ENCODE data around the gene HTR4. TPM values are rescaled to one million over a fixed set of nuclear protein-coding genes. Genes with fewer than 3 reads are reported as not detected.

Gene HTR4
- total RNA-seq, 1 donor from 2014 or later: not detected

DNA sequence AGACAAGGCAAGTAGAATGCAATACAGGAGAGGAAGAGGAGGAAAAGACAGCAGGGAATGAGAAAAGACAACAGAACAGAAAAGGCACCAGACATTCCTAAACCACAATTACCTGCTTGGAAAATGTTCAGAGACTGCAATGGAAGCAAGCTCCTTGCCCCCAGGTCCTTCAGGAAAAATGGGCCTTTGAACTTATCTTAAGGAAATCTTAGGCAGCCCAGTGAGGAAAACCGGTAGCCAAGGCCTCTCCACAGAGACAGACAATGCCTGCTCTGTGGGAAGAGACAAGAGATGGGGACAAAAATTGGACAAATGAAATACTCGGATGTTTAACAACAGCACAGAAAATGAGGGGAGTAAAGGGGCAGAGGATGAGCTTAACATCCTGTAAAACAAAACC, 31.2 kb downstream of the HTR4 start:
- DNase-seq (ENCODE audit: low spot score, unreplicated experiment): no peak
- no peak overlapping the region for H3K27ac Mint-ChIP-seq
- no peaks in the 10 kb centered on the region for H3K9me3 Mint-ChIP-seq (ENCODE audit: low read depth)
- H3K36me3 Mint-ChIP-seq (ENCODE audit: insufficient read depth): no peaks in the 10 kb centered on the region
- peaks cover 40% of the 10 kb centered on the region for H3K27me3 Mint-ChIP-seq
- peaks cover 4% of the 10 kb centered on the region for H3K4me1 Mint-ChIP-seq (ENCODE audit: low read depth)
- no peak overlapping the region for H3K4me3 Mint-ChIP-seq (ENCODE audit: low read depth)
- TF ChIP-seq, protein P1, sequence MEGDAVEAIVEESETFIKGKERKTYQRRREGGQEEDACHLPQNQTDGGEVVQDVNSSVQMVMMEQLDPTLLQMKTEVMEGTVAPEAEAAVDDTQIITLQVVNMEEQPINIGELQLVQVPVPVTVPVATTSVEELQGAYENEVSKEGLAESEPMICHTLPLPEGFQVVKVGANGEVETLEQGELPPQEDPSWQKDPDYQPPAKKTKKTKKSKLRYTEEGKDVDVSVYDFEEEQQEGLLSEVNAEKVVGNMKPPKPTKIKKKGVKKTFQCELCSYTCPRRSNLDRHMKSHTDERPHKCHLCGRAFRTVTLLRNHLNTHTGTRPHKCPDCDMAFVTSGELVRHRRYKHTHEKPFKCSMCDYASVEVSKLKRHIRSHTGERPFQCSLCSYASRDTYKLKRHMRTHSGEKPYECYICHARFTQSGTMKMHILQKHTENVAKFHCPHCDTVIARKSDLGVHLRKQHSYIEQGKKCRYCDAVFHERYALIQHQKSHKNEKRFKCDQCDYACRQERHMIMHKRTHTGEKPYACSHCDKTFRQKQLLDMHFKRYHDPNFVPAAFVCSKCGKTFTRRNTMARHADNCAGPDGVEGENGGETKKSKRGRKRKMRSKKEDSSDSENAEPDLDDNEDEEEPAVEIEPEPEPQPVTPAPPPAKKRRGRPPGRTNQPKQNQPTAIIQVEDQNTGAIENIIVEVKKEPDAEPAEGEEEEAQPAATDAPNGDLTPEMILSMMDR (IDR thresholded peaks at IDR 0.05; ENCODE audit: unreplicated experiment): no peak

DNA sequence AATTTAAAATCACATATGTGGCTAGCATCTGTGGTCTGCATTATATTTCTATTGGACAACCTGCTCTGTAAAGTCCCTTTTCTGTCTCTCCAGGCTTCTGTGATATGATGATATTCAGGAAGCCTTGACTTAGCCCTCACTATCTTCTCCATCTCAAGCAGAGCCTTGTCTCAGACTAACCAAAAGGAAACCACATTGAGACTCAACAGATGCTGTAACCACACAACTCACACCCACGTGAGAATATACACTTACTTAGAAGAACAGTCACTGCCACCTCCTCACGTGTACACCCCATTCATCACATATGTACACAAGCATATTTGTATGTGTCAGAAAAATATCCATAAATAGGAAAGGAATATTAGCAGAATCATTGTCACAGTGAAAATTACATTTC, 33.6 kb downstream of the HTR4 start:
- TF ChIP-seq, protein P1 (IDR thresholded peaks at IDR 0.05; ENCODE audit: unreplicated experiment): no peak
- no peaks in the 10 kb centered on the region for H3K36me3 Mint-ChIP-seq (ENCODE audit: insufficient read depth)
- no peak for DNase-seq (ENCODE audit: low spot score, unreplicated experiment)
- H3K4me3 Mint-ChIP-seq (ENCODE audit: low read depth): no peak overlapping the region
- H3K4me1 Mint-ChIP-seq (ENCODE audit: low read depth): no peaks in the 10 kb centered on the region
- H3K27ac Mint-ChIP-seq: no peak overlapping the region
- peaks cover 33% of the 10 kb centered on the region for H3K27me3 Mint-ChIP-seq
- H3K9me3 Mint-ChIP-seq (ENCODE audit: low read depth): no peaks in the 10 kb centered on the region

DNA sequence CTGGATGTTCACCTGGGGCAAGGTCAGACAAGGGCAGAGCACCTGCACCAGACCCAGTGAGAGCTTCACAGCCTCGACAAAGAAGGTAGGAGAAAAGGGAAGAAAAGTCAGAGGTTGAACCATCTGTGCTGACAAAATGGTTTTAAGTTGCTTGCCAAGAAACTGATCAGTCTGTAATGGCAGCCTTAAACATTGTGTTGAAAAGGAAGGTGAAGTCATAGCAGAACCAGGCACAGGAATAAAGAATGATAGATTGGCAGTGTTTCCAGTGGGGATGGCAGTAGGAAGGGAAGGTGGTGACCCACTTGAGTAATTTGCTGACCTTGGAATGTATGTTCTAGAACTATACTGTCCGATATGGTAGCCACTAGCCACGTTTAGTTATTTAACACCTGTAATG, 34.2 kb downstream of the HTR4 start:
- Mint-ChIP-seq H3K9me3 (ENCODE audit: low read depth) (no peaks in the 10 kb centered on the region), H3K27ac (no peak overlapping the region), H3K4me3 (ENCODE audit: low read depth) (no peak overlapping the region), H3K4me1 (ENCODE audit: low read depth) (no peaks in the 10 kb centered on the region), H3K27me3 (peaks cover 32% of the 10 kb centered on the region), H3K36me3 (ENCODE audit: insufficient read depth) (no peaks in the 10 kb centered on the region)
- TF ChIP-seq, protein P1 (IDR thresholded peaks at IDR 0.05; ENCODE audit: unreplicated experiment): no peak
- DNase-seq (ENCODE audit: low spot score, unreplicated experiment): no peak

DNA sequence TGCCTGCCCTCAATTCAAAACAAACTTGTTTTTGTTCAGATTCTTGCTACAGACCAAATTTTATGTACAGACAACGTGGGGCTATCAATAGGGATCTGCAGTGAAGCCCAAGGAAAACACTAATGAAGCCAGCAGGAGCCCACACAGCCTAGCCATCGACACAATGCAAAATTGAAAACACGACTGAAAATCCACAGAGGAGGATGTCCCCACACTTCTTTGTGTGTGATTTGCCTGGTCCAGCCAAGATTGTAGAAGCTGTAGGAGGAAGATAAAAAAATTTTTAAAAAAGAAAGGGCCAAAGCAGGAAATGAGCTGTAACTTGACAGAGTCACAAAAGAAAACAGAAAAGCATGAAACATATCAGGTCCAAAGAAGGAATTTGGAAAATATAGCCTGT, 34.8 kb downstream of the HTR4 start:
- H3K4me3 Mint-ChIP-seq (ENCODE audit: low read depth): no peak overlapping the region
- H3K36me3 Mint-ChIP-seq (ENCODE audit: insufficient read depth): no peaks in the 10 kb centered on the region
- TF ChIP-seq, protein P1 (IDR thresholded peaks at IDR 0.05; ENCODE audit: unreplicated experiment): no peak
- H3K9me3 Mint-ChIP-seq (ENCODE audit: low read depth): no peaks in the 10 kb centered on the region
- H3K27ac Mint-ChIP-seq: no peak overlapping the region
- H3K4me1 Mint-ChIP-seq (ENCODE audit: low read depth): no peaks in the 10 kb centered on the region
- peaks cover 26% of the 10 kb centered on the region for H3K27me3 Mint-ChIP-seq
- no peak for DNase-seq (ENCODE audit: low spot score, unreplicated experiment)

DNA sequence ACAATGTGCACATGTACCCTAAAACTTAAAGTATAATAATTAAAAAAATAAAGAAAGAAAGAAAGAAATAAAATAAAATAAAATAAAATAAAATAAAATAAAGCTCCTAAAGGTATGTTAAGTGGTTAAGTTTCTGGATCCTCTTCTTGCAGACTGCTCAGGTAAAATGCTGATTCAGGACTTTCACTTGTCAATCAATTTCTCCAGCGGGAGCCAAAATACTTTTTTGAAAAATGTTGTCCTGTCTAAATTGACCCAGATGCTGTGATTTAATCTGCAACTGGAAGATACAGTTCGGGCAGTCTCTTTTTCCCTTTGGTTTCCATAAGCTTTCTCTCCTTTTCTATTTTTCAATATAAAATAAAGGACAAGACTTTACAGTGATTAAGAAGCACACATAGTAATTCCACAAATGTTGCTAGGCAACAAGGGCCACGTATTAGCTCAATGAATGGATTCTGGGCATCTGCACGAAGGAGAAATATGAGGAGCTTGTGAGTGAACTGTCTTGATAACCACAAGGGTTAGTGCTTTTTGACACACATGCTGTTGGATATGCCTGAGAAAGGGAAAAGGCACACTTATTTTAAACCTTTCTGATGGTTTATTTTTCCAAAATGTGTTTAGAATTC, 38.6 kb downstream of the HTR4 start:
- DNase-seq (ENCODE audit: low spot score, unreplicated experiment): no peak

More for the DNA sequence above, 38.6 kb downstream of the HTR4 start:
- H3K4me1 Mint-ChIP-seq (ENCODE audit: low read depth): no peaks in the 10 kb centered on the region
- H3K36me3 Mint-ChIP-seq (ENCODE audit: insufficient read depth): no peaks in the 10 kb centered on the region
- no peaks in the 10 kb centered on the region for H3K9me3 Mint-ChIP-seq (ENCODE audit: low read depth)
- TF ChIP-seq, protein P1 (IDR thresholded peaks at IDR 0.05; ENCODE audit: unreplicated experiment): no peak
- H3K27me3 Mint-ChIP-seq: peaks cover 6% of the 10 kb centered on the region
- H3K4me3 Mint-ChIP-seq (ENCODE audit: low read depth): no peak overlapping the region
- no peak overlapping the region for H3K27ac Mint-ChIP-seq
